Right lobe of liver (tissue), 6 donors: Measurements from ENCODE around the gene DRD2. TPM values are rescaled to one million over a fixed set of nuclear protein-coding genes. Genes with fewer than 3 reads are reported as not detected.
"Not testable (repeated sequence)": the region's sequence is repeated elsewhere in the genome, so short reads cannot be mapped to it uniquely, and the experiment has no call there.

ENCODE experiments used
- ATAC-seq, 4 donors: fragments of 200-7000 bp; cut with Tn5 transposase; one replicate each; pipeline ENCODE4 v1.9.1; 2020; ENCODE audit warnings: mild to moderate bottlenecking in 4 of 4, moderate library complexity in 4 of 4
- DNase-seq, 3 donors: peaks; one replicate each; pipeline ENCODE4 v3.0.0-alpha.2; 2020
- H3K27ac ChIP-seq, 3 donors: fragments of 200-600 bp; one replicate each; pipeline ENCODE4 v1.8.0; 2022
- H3K27me3 ChIP-seq, 2 donors: fragments of 200-600 bp; one replicate each; pipeline ENCODE4 v1.8.0; 2022
- H3K36me3 ChIP-seq, 4 donors: fragments of 200-600 bp; sonication (generic) in 1 of 4; one replicate each; pipeline versions ENCODE4 v1.5.1 to v1.8.0; 2017 to 2022; ENCODE audit warnings: control low read depth in 1 of 4
- H3K4me1 ChIP-seq, 4 donors: fragments of 200-600 bp; sonication (generic) in 1 of 4; one replicate each; pipeline versions ENCODE4 v1.5.1 to v1.8.0; 2017 to 2022; ENCODE audit warnings: control low read depth in 1 of 4
- H3K4me3 ChIP-seq, 3 donors: fragments of 200-600 bp; one replicate each; pipeline ENCODE4 v1.8.0; 2022
- H3K9me3 ChIP-seq, 4 donors: fragments of 200-600 bp; sonication (generic) in 1 of 4; one replicate each; pipeline versions ENCODE4 v1.5.1 to v1.8.0; 2017 to 2022; ENCODE audit warnings: control low read depth in 1 of 4
- CTCF ChIP-seq, 4 donors: fragments of 200-600 bp in 3 of 4; fragments of 450-650 bp in 1 of 4; IDR thresholded peaks; one replicate each; pipeline versions ENCODE4 v1.5.1 to v1.8.0; 2016 to 2022; ENCODE audit warnings: antibody characterized with exemption in 4 of 4, mild to moderate bottlenecking in 2 of 4
- POLR2A ChIP-seq: fragments of 450-650 bp; IDR thresholded peaks from one replicate; pipeline ENCODE4 v1.6.1; 2017; ENCODE audit warnings: antibody characterized with exemption, mild to moderate bottlenecking
- WGBS: methylation state at CpG from one replicate; pipeline ENCODE4 v1.1.6; 2018; ENCODE audit warnings: low coverage, low lambda C conversion rate; ENCODE audit not compliant: insufficient coverage; ENCODE audit errors: missing lambda C conversion rate; 5-methylcytosine and 5-hydroxymethylcytosine counted together
- intact Hi-C, 2 donors: fragments of 100-400 bp; cut with DNase I; formaldehyde crosslinking; loops; one replicate each; pipeline versions ENCODE4 v1.11.2 to v1.14.1; 2022
- long read RNA-seq: library from polyadenylated mRNA; unstranded; transcript quantifications from one replicate; pipeline ENCODE4 v2.0.0, GENCODE V29; 2019
- total RNA-seq, 6 experiments: library from RNA; depleted of rRNA in 2 of 6; stranded (reverse); fragments of >200 nt in 2 of 6; fragmentation: NEBNext Ultra II Directional in 3 of 6; extraction: Animal tissue kit (Norgen Biotek cat#: 25700) in 3 of 6; gene quantifications; one replicate each; pipeline versions ENCODE4 v1.1.0 to v1.2.4, GENCODE V29; 2016 to 2023
- donor health status: DM: no; HTN: yes; CAD: no.
- donor health status: DM: no; HTN: no; CAD: no.
- donor health status: DM: no; HTN: no; CAD: no.
- donor health status: DM: no; HTN: yes; CAD: no.
- donor health status: DM: no; HTN: yes; CAD: no.

The DRD2 gene
- total RNA-seq, result under 1 TPM in 1 of 6 experiments, not detected in 5; 0.13 TPM
- long read RNA-seq, result 0 reads

GRCh38 chr11:113475160-113475761, at the start of gene DRD2:
Gene DRD2 (minus strand): TSS chr11:113475398. CDS start chr11:113424651, 50,747 bp downstream.
- no peaks in the 10 kb centered on the region for H3K9me3 ChIP-seq
- intact Hi-C loops, result no loop called here
- no peak for TF ChIP-seq CTCF (IDR thresholded peaks at IDR 0.05)
- no peak for TF ChIP-seq POLR2A
- no peak for DNase-seq
- H3K4me1 ChIP-seq, result no peaks in the 10 kb centered on the region
- peaks cover 0 to 14% of the 10 kb centered on the region in 2 donors for H3K27me3 ChIP-seq
- H3K27ac ChIP-seq, result no peak within 1 kb of the TSS
- no peak for ATAC-seq
- no peak within 1 kb of the TSS for H3K4me3 ChIP-seq
- WGBS, result 0% methylated on average over 3 of the region's 65 CpGs
- no peaks in the 10 kb centered on the region for H3K36me3 ChIP-seq

GRCh38 chr11:113523906-113524305, 48.7 kb upstream of the DRD2 start:
- H3K27ac ChIP-seq, DNase-seq, H3K9me3 ChIP-seq, intact Hi-C loops, ATAC-seq, H3K4me3 ChIP-seq, H3K36me3 ChIP-seq, H3K27me3 ChIP-seq, H3K4me1 ChIP-seq: not testable (repeated sequence)
- WGBS, result no CpG with 5 or more reads among the region's 24 CpGs

GRCh38 chr11:113521737-113522517, 46.7 kb upstream of the DRD2 start:
- H3K4me1 ChIP-seq, result no peaks in the 10 kb centered on the region
- no peaks in the 10 kb centered on the region for H3K27me3 ChIP-seq
- 38% methylated on average over 3 of the region's 3 CpGs for WGBS
- TF ChIP-seq POLR2A (no peak), CTCF (IDR thresholded peaks at IDR 0.05) (no peak)
- DNase-seq (no peak), ATAC-seq (no peak)
- no peaks in the 10 kb centered on the region for H3K36me3 ChIP-seq
- no peaks in the 10 kb centered on the region for H3K9me3 ChIP-seq
- intact Hi-C loops, result no loop called here
- H3K27ac ChIP-seq, result no peak overlapping the region
- no peak overlapping the region for H3K4me3 ChIP-seq

GRCh38 chr11:113519989-113520613, 44.9 kb upstream of the DRD2 start:
- TF ChIP-seq CTCF (IDR thresholded peaks at IDR 0.05) (no peak), POLR2A (no peak)
- no peaks in the 10 kb centered on the region for H3K9me3 ChIP-seq
- no peaks in the 10 kb centered on the region for H3K4me1 ChIP-seq
- H3K27ac ChIP-seq, result no peak overlapping the region
- H3K27me3 ChIP-seq, result no peaks in the 10 kb centered on the region
- ATAC-seq (no peak), DNase-seq (no peak)
- 15% methylated on average over 2 of the region's 4 CpGs for WGBS
- intact Hi-C loops, result no loop called here
- no peaks in the 10 kb centered on the region for H3K36me3 ChIP-seq
- no peak overlapping the region for H3K4me3 ChIP-seq
